Naive B cell (primary cell): ENCODE data around the gene HK3. TPM values are rescaled to one million over a fixed set of nuclear protein-coding genes. Genes with fewer than 3 reads are reported as not detected.

Experiments used
- ATAC-seq, 2 donors: fragments of 150-1000 bp; cut with Tn5 transposase; 2 replicates each; pipeline ENCODE4 v1.10.0; 2021; ENCODE audit warnings: low read depth in 2 of 2, mild to moderate bottlenecking in 2 of 2, moderate library complexity in 2 of 2
- DNase-seq: peaks from one replicate; pipeline ENCODE4 v3.0.0; 2022
- H3K27ac Mint-ChIP-seq, 6 donors: one replicate each; pipeline ENCODE4 v1.8.0; 2020 to 2022; ENCODE audit warnings: mild to moderate bottlenecking in 6 of 6, mixed read lengths in 6 of 6, moderate library complexity in 5 of 6, inconsistent platforms in 2 of 6
- H3K27me3 Mint-ChIP-seq, 3 donors: one replicate each; pipeline ENCODE4 v1.8.0; 2021 to 2022; ENCODE audit warnings: mixed read lengths in 3 of 3, mild to moderate bottlenecking in 1 of 3
- H3K36me3 Mint-ChIP-seq, 2 donors: one replicate each; pipeline ENCODE4 v1.8.0; 2020 to 2022; ENCODE audit warnings: mixed read lengths in 2 of 2, inconsistent platforms in 1 of 2, mild to moderate bottlenecking in 1 of 2
- H3K4me1 Mint-ChIP-seq, 3 donors: one replicate each; pipeline ENCODE4 v1.8.0; 2020 to 2022; ENCODE audit warnings: mixed read lengths in 3 of 3, inconsistent platforms in 1 of 3, mild to moderate bottlenecking in 1 of 3, moderate library complexity in 1 of 3
- H3K4me3 Mint-ChIP-seq, 8 donors: one replicate each; pipeline ENCODE4 v1.8.0; 2020 to 2022; ENCODE audit warnings: mild to moderate bottlenecking in 8 of 8, mixed read lengths in 8 of 8, moderate library complexity in 8 of 8, inconsistent platforms in 2 of 8
- H3K9me3 Mint-ChIP-seq, 7 donors: one replicate each; pipeline ENCODE4 v1.8.0; 2020 to 2022; ENCODE audit warnings: mixed read lengths in 7 of 7, mild to moderate bottlenecking in 5 of 7, inconsistent platforms in 2 of 7, moderate library complexity in 1 of 7
- polyA plus RNA-seq, 6 donors: library from polyadenylated mRNA; unstranded; fragments of 300-500 nt; fragmentation: Illumina TruSeq; gene quantifications; one replicate each; pipeline ENCODE4 v1.2.3, GENCODE V29; 2021; ENCODE audit warnings: low read depth in 6 of 6

The HK3 gene
- polyA plus RNA-seq, 6 donors from 2014 or later = 0.16 to 1.3 (median 0.32) TPM; not detected in 1

GRCh38 chr5:176866707-176867310 is 32.3 kb downstream of the HK3 start:
- H3K36me3 Mint-ChIP-seq = no peaks in the 10 kb centered on the region
- DNase-seq = no peak
- H3K9me3 Mint-ChIP-seq = peaks cover 0 to 2% (median 0%) of the 10 kb centered on the region in 7 donors
- peak overlapping the region in 1 of 8 donors; percentile 6 for H3K4me3 Mint-ChIP-seq
- ATAC-seq = no peak
- peaks cover 3 to 7% (median 4%) of the 10 kb centered on the region in 3 donors for H3K4me1 Mint-ChIP-seq
- peaks cover 16 to 56% (median 40%) of the 10 kb centered on the region in 3 donors for H3K27me3 Mint-ChIP-seq
- H3K27ac Mint-ChIP-seq = no peak overlapping the region

DNA sequence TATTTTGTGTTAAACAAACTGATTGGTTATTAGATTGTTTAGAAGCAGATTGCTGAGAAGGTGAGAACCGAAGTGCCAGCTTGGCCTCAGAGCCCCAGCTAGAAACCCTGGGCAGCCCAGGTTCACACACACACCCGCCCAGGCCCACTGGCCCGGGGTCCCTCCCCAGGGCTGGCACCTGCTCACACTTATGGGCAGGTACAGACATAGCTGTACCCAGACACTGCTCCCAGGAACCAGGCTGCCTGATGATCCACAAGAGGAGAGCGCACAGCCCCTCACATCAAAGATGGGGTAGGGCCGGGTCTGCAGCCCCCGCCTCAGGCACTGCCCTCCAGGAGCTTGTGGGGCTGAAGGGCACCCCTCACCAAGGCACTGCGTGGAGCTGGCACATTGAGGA is 33.2 kb downstream of the HK3 start:
- H3K27ac Mint-ChIP-seq = no peak overlapping the region
- peaks cover 3 to 7% (median 4%) of the 10 kb centered on the region in 3 donors for H3K4me1 Mint-ChIP-seq
- no peak for DNase-seq
- ATAC-seq = no peak
- no peak overlapping the region for H3K4me3 Mint-ChIP-seq
- peaks cover 0 to 2% (median 0%) of the 10 kb centered on the region in 7 donors for H3K9me3 Mint-ChIP-seq
- peaks cover 18 to 63% (median 43%) of the 10 kb centered on the region in 3 donors for H3K27me3 Mint-ChIP-seq
- no peaks in the 10 kb centered on the region for H3K36me3 Mint-ChIP-seq

DNA sequence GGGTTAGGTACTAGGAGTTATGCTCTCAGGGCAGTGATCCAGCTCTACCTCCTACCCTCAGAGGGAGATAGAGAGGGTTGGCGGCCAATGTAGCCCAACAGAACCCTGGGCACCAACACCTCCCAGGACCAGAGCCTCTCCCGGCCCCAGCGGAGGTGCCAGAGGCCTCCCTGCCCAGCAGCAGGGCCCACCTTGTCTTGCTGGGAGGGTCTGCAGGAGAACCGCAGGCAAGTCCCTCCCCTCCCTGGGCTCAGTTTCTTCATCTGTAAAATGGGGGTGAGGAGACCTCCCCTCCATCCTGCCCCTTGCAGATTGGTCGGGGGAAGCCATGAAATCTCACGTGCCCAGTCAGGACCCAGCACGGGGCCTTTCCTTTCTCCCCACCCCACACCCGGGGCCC is 34.4 kb downstream of the HK3 start:
- Mint-ChIP-seq H3K27ac (no peak overlapping the region), H3K36me3 (no peaks in the 10 kb centered on the region), H3K9me3 (peaks cover 0 to 2% (median 0%) of the 10 kb centered on the region in 7 donors), H3K4me1 (peaks cover 0 to 4% (median 0%) of the 10 kb centered on the region in 3 donors), H3K4me3 (no peak overlapping the region), H3K27me3 (peaks cover 18 to 72% (median 52%) of the 10 kb centered on the region in 3 donors)
- ATAC-seq (no peak), DNase-seq (no peak)

DNA sequence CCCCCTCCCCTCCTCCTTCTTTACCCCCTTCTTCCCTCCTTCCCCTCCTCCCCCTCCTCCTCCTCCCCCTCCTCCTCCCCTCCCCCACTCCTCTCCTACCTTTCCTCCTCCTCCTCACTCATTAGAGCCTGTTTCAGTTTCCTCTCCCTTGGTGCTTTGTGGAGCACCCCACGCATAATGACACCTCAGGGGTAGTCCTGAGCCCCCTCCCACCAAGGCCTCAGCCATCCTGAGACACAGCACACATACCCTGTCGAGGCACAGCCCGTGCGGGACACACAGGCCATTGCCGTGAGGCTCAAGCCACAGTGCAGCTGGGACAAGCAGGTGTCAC is 35.4 kb downstream of the HK3 start:
- Mint-ChIP-seq H3K4me1 (peaks cover 0 to 4% (median 0%) of the 10 kb centered on the region in 3 donors), H3K9me3 (peaks cover 0 to 2% (median 0%) of the 10 kb centered on the region in 7 donors), H3K27ac (no peak overlapping the region), H3K36me3 (no peaks in the 10 kb centered on the region), H3K4me3 (no peak overlapping the region), H3K27me3 (peaks cover 18 to 72% (median 53%) of the 10 kb centered on the region in 3 donors)
- DNase-seq (no peak), ATAC-seq (no peak)

DNA sequence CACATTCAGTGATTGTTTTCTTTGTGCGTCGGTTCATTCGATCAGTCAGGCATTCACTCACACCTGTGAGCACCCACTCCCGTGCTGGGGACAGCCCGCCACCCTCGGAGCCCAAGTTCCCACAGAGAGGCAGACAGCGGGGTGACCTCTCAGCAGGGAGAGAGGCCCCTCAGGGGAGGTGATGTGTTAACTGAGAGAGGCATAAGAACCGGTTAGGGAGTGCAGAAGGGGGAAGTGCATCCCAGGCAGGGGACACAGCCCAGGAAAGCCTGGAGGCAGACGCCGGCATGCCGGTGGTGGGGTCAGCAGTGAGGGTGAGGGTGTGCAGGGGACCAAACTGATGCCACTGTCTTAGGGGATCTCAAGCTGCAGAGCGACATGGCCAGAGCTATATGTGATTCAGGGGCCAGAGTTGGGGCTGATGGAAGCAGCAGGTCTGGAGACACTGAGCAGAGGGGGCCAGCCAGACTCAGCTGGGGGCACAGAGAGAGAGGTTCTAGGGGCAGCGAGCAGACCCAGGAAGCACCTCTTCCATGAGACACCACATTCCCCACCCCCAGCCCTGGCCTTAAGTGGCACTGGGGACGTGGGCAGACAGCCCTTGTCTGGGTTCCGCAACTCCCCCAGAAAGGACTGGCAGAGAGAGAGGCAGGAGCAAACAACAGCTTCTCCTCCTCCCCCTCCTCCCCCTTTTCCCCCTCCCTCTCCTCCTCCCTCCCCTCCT is 35.9 kb downstream of the HK3 start:
- no peaks in the 10 kb centered on the region for H3K36me3 Mint-ChIP-seq
- H3K27ac Mint-ChIP-seq = no peak overlapping the region
- ATAC-seq = no peak
- peaks cover 23 to 75% (median 59%) of the 10 kb centered on the region in 3 donors for H3K27me3 Mint-ChIP-seq
- peak overlapping the region in 1 of 8 donors; percentile 35 for H3K4me3 Mint-ChIP-seq
- H3K4me1 Mint-ChIP-seq = peaks cover 0 to 4% (median 0%) of the 10 kb centered on the region in 3 donors
- peaks cover 0 to 4% (median 2%) of the 10 kb centered on the region in 7 donors for H3K9me3 Mint-ChIP-seq
- no peak for DNase-seq

DNA sequence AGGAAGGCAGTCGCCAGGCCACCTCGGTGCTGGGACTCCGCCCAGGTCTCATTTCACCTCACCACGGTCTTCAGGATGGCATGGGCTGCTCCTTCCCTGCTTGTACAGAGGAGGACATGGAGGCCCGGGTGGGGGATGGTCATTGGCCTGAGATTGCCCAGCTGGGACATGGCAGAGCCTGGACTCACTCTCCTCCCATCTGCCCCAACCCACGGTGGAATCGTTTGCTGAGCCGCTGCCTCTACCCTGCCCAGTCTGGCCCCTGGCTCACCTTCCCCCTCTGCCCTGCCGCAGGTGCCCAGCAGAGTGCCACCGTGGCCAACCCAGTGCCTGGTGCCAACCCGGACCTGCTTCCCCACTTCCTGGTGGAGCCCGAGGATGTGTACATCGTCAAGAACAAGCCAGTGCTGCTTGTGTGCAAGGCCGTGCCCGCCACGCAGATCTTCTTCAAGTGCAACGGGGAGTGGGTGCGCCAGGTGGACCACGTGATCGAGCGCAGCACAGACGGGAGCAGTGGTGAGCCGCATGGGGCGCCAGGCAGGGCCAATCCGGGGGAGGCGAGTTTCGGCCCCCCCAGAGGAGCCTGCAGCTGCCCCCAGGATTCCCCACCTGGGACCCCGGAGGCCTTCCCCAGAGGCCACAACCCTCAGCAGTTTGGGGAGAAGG is 36.7 kb downstream of the HK3 start:
- H3K4me1 Mint-ChIP-seq = peaks cover 0 to 4% (median 0%) of the 10 kb centered on the region in 3 donors
- H3K4me3 Mint-ChIP-seq = no peak overlapping the region
- peaks cover 25 to 77% (median 66%) of the 10 kb centered on the region in 3 donors for H3K27me3 Mint-ChIP-seq
- no peak overlapping the region for H3K27ac Mint-ChIP-seq
- H3K9me3 Mint-ChIP-seq = peaks cover 0 to 6% (median 3%) of the 10 kb centered on the region in 7 donors
- ATAC-seq = no peak
- DNase-seq = no peak
- H3K36me3 Mint-ChIP-seq = no peaks in the 10 kb centered on the region

DNA sequence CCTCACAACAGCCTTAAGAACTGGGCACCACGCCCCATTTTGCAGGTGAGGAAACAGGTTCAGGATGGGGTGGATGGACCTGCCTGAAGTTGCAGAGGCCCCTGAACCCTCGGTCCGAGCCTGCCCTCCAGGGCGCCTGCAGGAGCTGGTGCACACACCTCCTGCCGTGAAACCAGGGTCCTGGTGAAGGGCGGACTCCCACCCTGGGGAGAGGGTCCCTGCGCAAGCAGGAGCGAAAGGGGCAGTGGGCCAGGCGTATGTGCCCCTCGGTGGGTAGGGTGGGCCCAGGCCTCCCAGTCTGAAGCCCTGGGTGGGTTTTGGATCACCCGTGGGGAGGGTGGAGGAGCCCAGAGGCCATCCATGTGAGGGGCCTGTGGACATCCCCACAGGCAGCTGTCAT is 37.9 kb downstream of the HK3 start:
- peaks cover 21 to 73% (median 69%) of the 10 kb centered on the region in 3 donors for H3K27me3 Mint-ChIP-seq
- peaks cover 0 to 4% (median 0%) of the 10 kb centered on the region in 3 donors for H3K4me1 Mint-ChIP-seq
- H3K27ac Mint-ChIP-seq = no peak overlapping the region
- H3K9me3 Mint-ChIP-seq = peaks cover 0 to 6% (median 1%) of the 10 kb centered on the region in 7 donors
- DNase-seq (no peak), ATAC-seq (no peak)
- no peaks in the 10 kb centered on the region for H3K36me3 Mint-ChIP-seq
- H3K4me3 Mint-ChIP-seq = no peak overlapping the region

DNA sequence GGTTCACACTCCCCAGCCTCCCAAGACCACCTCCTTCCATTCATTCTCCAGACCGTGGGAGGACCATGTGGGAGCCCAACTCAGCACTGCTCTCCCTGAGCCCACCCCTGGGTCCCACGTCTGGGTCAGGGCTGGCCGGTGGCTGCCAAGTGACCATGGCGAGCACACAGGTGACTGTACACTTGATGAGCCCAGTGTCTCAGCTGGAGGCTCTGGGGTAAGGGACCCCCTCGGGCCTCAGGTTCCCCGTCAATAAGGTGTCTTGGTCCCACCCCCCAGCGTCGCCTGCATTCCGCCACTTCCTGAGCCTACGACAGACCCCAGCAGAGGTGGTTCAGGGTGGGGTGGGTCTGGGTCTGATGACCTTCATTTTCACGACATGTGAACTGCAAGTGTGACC is 38.8 kb downstream of the HK3 start:
- Mint-ChIP-seq H3K27ac (no peak overlapping the region), H3K9me3 (peaks cover 0 to 6% (median 1%) of the 10 kb centered on the region in 7 donors), H3K4me1 (peaks cover 0 to 4% (median 0%) of the 10 kb centered on the region in 3 donors), H3K36me3 (no peaks in the 10 kb centered on the region), H3K27me3 (peaks cover 21 to 66% (median 61%) of the 10 kb centered on the region in 3 donors), H3K4me3 (no peak overlapping the region)
- ATAC-seq = no peak
- DNase-seq = no peak

DNA sequence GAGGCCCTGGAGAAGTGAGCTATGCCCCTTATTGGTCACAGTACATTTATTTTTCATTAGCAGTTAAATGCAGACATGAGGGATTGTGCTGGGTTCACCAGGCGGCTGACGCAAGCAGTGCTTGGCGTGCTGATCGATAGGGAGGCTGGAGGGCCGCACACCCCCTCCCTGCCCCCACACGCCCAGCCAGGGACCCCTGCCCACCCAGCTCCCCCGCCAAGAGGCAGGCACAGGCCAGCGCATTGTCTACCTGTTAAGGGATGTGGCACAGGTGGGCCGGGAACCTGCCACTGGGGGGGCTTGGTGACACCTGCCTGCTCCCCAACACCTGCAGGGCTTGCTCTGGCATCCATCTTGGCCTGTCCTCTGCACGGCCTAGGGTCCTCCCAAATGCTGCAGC is 39.2 kb downstream of the HK3 start:
- Mint-ChIP-seq H3K27ac (no peak overlapping the region), H3K27me3 (peaks cover 21 to 66% (median 62%) of the 10 kb centered on the region in 3 donors), H3K4me3 (no peak overlapping the region), H3K4me1 (peaks cover 0 to 4% (median 0%) of the 10 kb centered on the region in 3 donors), H3K36me3 (no peaks in the 10 kb centered on the region), H3K9me3 (peaks cover 0 to 6% (median 1%) of the 10 kb centered on the region in 7 donors)
- no peak for DNase-seq
- ATAC-seq = no peak

- H3K4me1 Mint-ChIP-seq = peaks cover 0 to under 1% (median 0%) of the 10 kb centered on the region in 3 donors
- DNase-seq (no peak), ATAC-seq (no peak)
- H3K36me3 Mint-ChIP-seq = no peaks in the 10 kb centered on the region
- H3K4me3 Mint-ChIP-seq = no peak overlapping the region
- peaks cover 21 to 60% (median 59%) of the 10 kb centered on the region in 3 donors for H3K27me3 Mint-ChIP-seq
- peaks cover 0 to 6% (median 1%) of the 10 kb centered on the region in 7 donors for H3K9me3 Mint-ChIP-seq
- no peak overlapping the region for H3K27ac Mint-ChIP-seq
Measured at GRCh38 chr5:176857894-176858273, 41.3 kb downstream of the HK3 start.

DNA sequence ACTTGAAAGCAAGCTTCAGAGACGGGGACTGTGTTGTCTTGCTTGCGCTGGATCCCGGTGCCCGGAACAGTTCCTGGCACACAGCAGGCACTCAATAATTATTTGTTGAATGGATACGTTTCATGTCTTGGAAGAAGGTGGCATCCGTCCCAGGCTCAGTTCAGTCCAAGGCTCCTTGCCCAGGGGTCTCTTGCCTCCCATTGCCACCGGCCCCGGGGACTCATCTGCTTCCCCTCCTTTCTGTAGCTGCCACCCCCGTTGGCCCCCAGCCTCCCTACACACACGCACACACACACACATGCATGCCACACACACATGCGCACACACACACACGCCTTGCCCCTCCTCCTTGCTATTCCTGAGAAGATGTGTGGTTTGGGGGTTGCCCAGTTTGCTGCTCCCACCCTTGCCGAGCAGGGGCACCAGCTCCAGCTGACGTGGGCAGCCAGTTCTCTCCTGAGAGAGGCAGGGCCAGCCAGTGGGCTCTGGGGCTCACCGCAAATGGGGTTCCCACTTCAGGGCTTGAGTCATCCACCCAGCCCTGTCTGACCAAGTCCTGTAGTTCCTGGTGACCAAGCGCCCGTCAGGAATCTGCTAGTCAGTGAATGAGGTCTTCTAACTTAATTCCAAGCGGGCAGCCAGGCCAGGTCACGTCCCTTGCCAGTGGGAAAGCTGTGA is 41.8 kb downstream of the HK3 start:
- peaks cover 20 to 60% (median 57%) of the 10 kb centered on the region in 3 donors for H3K27me3 Mint-ChIP-seq
- H3K36me3 Mint-ChIP-seq = no peaks in the 10 kb centered on the region
- ATAC-seq = no peak
- no peak for DNase-seq
- no peaks in the 10 kb centered on the region for H3K4me1 Mint-ChIP-seq
- no peak overlapping the region for H3K4me3 Mint-ChIP-seq
- peaks cover 0 to 6% (median 1%) of the 10 kb centered on the region in 7 donors for H3K9me3 Mint-ChIP-seq
- no peak overlapping the region for H3K27ac Mint-ChIP-seq

DNA sequence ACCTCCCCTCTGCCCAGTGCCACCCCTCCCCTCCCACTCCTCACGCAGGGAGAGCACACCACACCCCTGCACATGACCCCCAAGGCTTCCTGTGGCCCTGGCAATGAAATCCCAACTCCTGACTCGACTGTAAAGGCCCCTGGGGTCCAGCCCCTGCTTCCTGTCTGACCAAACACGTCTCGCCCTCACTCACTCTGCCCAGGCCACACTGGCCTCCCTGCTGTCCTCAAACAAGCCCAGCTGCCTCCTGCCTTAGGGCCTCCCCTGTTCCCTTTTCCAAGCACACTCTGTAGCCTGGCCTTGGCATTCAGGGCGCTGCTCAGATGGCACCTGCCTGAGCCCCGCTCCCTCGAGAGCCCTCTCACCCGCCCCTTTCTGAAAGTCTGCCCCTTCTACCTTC is 42.4 kb downstream of the HK3 start:
- peaks cover 24 to 59% (median 54%) of the 10 kb centered on the region in 3 donors for H3K27me3 Mint-ChIP-seq
- ATAC-seq = no peak
- H3K9me3 Mint-ChIP-seq = peaks cover 0 to 6% (median 1%) of the 10 kb centered on the region in 7 donors
- H3K4me1 Mint-ChIP-seq = no peaks in the 10 kb centered on the region
- H3K4me3 Mint-ChIP-seq = no peak overlapping the region
- no peak overlapping the region for H3K27ac Mint-ChIP-seq
- H3K36me3 Mint-ChIP-seq = no peaks in the 10 kb centered on the region
- DNase-seq = no peak

GRCh38 chr5:176855598-176855997 is 43.5 kb downstream of the HK3 start:
- H3K4me3 Mint-ChIP-seq = no peak overlapping the region
- peaks cover 0 to 6% (median 1%) of the 10 kb centered on the region in 7 donors for H3K9me3 Mint-ChIP-seq
- H3K27me3 Mint-ChIP-seq = peaks cover 24 to 52% (median 43%) of the 10 kb centered on the region in 3 donors
- no peak overlapping the region for H3K27ac Mint-ChIP-seq
- DNase-seq (no peak), ATAC-seq (no peak)
- H3K4me1 Mint-ChIP-seq = no peaks in the 10 kb centered on the region
- no peaks in the 10 kb centered on the region for H3K36me3 Mint-ChIP-seq
